IPS-20b (cell line): Measurements from ENCODE around the gene BDKRB1.

ENCODE experiments used
- H3K27ac ChIP-seq: one replicate; pipeline ENCODE4 v1.5.1; 2013; ENCODE audit warnings: low read length
- H3K27me3 ChIP-seq: 2 replicates; pipeline ENCODE4 v1.6.1; 2013; ENCODE audit warnings: mild to moderate bottlenecking, low read length, inconsistent platforms; ENCODE audit not compliant: insufficient read depth
- H3K36me3 ChIP-seq: 2 replicates; pipeline ENCODE4 v1.6.1; 2013; ENCODE audit warnings: low read depth, mild to moderate bottlenecking, inconsistent platforms, low read length, moderate library complexity; ENCODE audit not compliant: insufficient read depth
- H3K4me1 ChIP-seq: 2 replicates; pipeline ENCODE4 v1.6.1; 2013; ENCODE audit warnings: mild to moderate bottlenecking, control low read depth, inconsistent platforms, low read length, moderate library complexity; ENCODE audit not compliant: insufficient read depth
- H3K4me3 ChIP-seq: 2 replicates; pipeline ENCODE4 v1.5.1; 2013; ENCODE audit warnings: mild to moderate bottlenecking, low read length, inconsistent platforms
- H3K9ac ChIP-seq: 2 replicates; pipeline ENCODE4 v1.6.1; 2013; ENCODE audit warnings: low read depth, mild to moderate bottlenecking, inconsistent platforms, low read length, moderate library complexity
- H3K9me3 ChIP-seq: 2 replicates; pipeline ENCODE4 v1.6.1; 2013; ENCODE audit warnings: mild to moderate bottlenecking, low read depth, low read length, inconsistent platforms; ENCODE audit not compliant: insufficient read depth

The BDKRB1 gene

DNA sequence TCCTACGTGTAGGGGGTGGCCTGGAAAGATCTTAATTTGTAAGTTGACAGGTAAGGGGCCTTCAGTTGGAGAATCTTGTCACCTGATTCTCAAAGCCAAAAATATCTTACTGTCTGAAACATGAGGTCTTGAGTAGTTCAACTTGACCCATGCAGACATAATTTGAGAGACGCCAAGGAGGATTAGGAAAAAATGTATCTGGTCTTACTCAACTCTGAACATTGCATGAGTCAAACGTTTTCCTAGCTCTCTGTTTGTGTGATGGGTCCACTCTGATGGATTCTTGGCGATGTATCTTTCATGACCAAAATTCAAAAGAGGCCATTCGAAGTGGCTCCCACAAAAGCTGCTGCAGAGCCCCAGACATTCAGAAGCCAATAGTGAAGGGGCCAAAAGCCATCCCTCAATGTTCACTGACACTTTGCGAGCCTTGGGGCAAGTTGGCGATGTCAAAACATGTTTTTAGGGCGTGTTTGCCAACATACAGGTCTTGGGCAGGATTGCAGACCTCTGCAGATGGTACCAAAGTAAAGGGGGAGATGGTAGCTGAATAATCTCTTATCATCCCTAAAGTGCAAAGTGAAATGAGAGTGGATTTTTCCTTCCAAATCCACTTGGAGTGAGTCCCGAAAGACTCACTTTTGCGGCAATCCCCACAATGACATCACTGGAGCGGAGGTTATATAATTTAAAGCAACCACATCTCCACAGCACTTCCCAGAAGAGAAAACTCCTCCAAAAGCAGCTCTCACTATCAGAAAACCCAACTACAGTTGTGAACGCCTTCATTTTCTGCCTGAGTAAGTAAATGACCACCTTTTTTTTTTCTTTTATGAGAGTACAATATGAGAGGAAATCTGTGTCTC, at the start of gene BDKRB1:
Gene BDKRB1 (plus strand): TSS at position 710 of the 866 bp plus-strand sequence. CDS start 7,473 bp downstream, outside the sequence.
- Histone ChIP-seq H3K36me3 (no peaks in the 10 kb centered on the region), H3K9me3 (no peaks in the 10 kb centered on the region), H3K4me3 (no peak within 1 kb of the TSS), H3K27ac (no peak within 1 kb of the TSS), H3K9ac (no peak within 1 kb of the TSS), H3K27me3 (no peaks in the 10 kb centered on the region; the same call in 1 of the 2 replicates), H3K4me1 (peaks cover 2% of the 10 kb centered on the region)

DNA sequence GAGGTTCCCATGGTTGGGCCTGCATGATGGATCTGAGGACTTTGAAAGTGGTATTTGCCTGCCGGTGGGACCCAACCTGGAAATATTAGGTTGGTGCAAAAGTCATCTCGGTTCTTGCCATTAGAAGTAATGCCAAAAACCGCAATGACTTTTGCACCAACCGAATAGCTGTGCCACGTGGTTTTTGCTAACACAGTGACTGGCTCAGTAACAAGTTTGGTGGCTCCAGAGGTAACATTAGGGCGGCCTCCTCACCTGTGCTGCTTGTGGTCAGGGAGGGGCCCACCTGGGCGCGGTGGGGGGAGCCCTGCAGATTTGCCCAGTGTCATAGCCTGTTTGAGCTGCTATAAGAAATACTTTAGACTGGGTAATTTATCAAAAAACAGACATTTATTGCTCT, 49.5 kb upstream of the BDKRB1 start:
- H3K27ac ChIP-seq = no peak overlapping the region
- H3K9ac ChIP-seq = no peak overlapping the region
- no peaks in the 10 kb centered on the region; the same call in 1 of the 2 replicates for H3K9me3 ChIP-seq
- H3K4me1 ChIP-seq = peaks cover 7% of the 10 kb centered on the region; the same call in 1 of the 2 replicates
- H3K27me3 ChIP-seq = peaks cover 35% of the 10 kb centered on the region
- no peak overlapping the region for H3K4me3 ChIP-seq
- no peaks in the 10 kb centered on the region for H3K36me3 ChIP-seq

GRCh38 chr14:96207686-96208085, 48.3 kb upstream of the BDKRB1 start:
- peaks cover 31% of the 10 kb centered on the region for H3K27me3 ChIP-seq
- no peak overlapping the region for H3K27ac ChIP-seq
- H3K9ac ChIP-seq = no peak overlapping the region
- no peaks in the 10 kb centered on the region for H3K36me3 ChIP-seq
- H3K9me3 ChIP-seq = peaks cover 9% of the 10 kb centered on the region
- H3K4me1 ChIP-seq = peaks cover 7% of the 10 kb centered on the region; the same call in 1 of the 2 replicates
- H3K4me3 ChIP-seq = no peak overlapping the region

GRCh38 chr14:96208739-96209138, 47.3 kb upstream of the BDKRB1 start:
- peaks cover 9% of the 10 kb centered on the region for H3K9me3 ChIP-seq
- peaks cover 7% of the 10 kb centered on the region; the same call in 1 of the 2 replicates for H3K4me1 ChIP-seq
- no peak overlapping the region for H3K9ac ChIP-seq
- H3K27ac ChIP-seq = no peak overlapping the region
- H3K4me3 ChIP-seq = no peak overlapping the region
- no peaks in the 10 kb centered on the region for H3K36me3 ChIP-seq
- H3K27me3 ChIP-seq = peaks cover 22% of the 10 kb centered on the region

DNA sequence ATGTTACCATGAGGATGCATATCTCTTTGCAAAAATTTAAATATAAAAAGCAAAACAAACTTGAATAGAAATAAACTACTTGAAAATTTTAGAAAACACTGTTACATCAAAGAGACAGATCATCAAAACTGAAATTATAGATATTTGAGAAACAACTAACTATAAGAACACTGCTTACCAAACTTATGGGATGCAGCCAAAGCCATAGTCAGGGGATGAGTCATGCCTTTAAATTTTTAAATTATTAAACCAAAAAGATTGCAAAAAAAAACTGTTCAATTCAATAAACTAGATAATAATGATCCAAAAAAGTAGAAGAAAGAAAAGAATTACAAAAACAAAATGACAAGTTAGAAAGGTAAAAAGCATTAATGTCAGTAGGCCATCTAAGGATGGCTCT, 43.9 kb upstream of the BDKRB1 start:
- no peak overlapping the region for H3K4me3 ChIP-seq
- no peaks in the 10 kb centered on the region for H3K36me3 ChIP-seq
- peaks cover 9% of the 10 kb centered on the region for H3K9me3 ChIP-seq
- H3K27ac ChIP-seq = no peak overlapping the region
- no peak overlapping the region for H3K9ac ChIP-seq
- H3K4me1 ChIP-seq = no peaks in the 10 kb centered on the region
- H3K27me3 ChIP-seq = no peaks in the 10 kb centered on the region

GRCh38 chr14:96212896-96213295, 43.1 kb upstream of the BDKRB1 start:
- Histone ChIP-seq H3K4me3 (no peak overlapping the region), H3K36me3 (no peaks in the 10 kb centered on the region), H3K27ac (no peak overlapping the region), H3K9ac (no peak overlapping the region), H3K9me3 (peaks cover 9% of the 10 kb centered on the region), H3K4me1 (no peaks in the 10 kb centered on the region), H3K27me3 (no peaks in the 10 kb centered on the region)

- no peak overlapping the region for H3K9ac ChIP-seq
- H3K27me3 ChIP-seq = no peaks in the 10 kb centered on the region
- no peak overlapping the region for H3K4me3 ChIP-seq
- no peaks in the 10 kb centered on the region for H3K4me1 ChIP-seq
- H3K27ac ChIP-seq = no peak overlapping the region
- H3K36me3 ChIP-seq = no peaks in the 10 kb centered on the region
- peaks cover 9% of the 10 kb centered on the region for H3K9me3 ChIP-seq
These were observed 42.0 kb upstream of the BDKRB1 start for GRCh38 chr14:96213871-96214465.

GRCh38 chr14:96214793-96215192, 41.2 kb upstream of the BDKRB1 start:
- Histone ChIP-seq H3K27ac (no peak overlapping the region), H3K36me3 (no peaks in the 10 kb centered on the region), H3K9ac (no peak overlapping the region), H3K9me3 (peaks cover 9% of the 10 kb centered on the region), H3K4me3 (no peak overlapping the region), H3K27me3 (no peaks in the 10 kb centered on the region), H3K4me1 (no peaks in the 10 kb centered on the region)

- no peak overlapping the region for H3K9ac ChIP-seq
These were observed 40.4 kb upstream of the BDKRB1 start for GRCh38 chr14:96215452-96216244.

DNA sequence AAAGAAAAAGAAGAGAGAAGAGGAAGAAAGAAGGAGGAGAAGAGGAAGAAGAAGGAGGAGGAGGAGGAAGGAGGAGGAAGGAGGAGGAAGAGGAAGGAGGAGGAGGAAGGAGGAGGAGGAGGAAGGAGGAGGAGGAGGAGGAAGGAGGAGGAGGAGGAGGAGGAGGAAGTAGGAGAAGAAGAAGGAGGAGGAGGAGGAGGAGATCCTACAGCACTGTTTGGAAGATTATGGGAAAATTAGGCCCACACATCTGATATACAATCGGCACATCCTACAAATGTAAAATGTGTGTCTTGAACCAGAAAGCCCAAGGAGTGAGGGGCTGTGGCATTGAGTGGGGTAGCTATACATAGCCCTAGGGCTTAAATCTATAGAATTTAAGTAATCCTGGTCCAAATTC, 39.4 kb upstream of the BDKRB1 start:
- Histone ChIP-seq H3K9ac (no peak overlapping the region), H3K4me3 (no peak overlapping the region), H3K9me3 (peaks cover 9% of the 10 kb centered on the region), H3K27me3 (no peaks in the 10 kb centered on the region), H3K4me1 (no peaks in the 10 kb centered on the region), H3K27ac (no peak overlapping the region), H3K36me3 (no peaks in the 10 kb centered on the region)

More at GRCh38 chr14:96215452-96216244, 40.4 kb upstream of the BDKRB1 start:
- Histone ChIP-seq H3K36me3 (no peaks in the 10 kb centered on the region), H3K9me3 (peaks cover 9% of the 10 kb centered on the region), H3K27ac (no peak overlapping the region), H3K27me3 (no peaks in the 10 kb centered on the region), H3K4me3 (no peak overlapping the region), H3K4me1 (no peaks in the 10 kb centered on the region)

GRCh38 chr14:96217376-96217913, 38.6 kb upstream of the BDKRB1 start:
- no peak overlapping the region for H3K4me3 ChIP-seq
- peaks cover 1% of the 10 kb centered on the region; the same call in 1 of the 2 replicates for H3K9me3 ChIP-seq
- no peaks in the 10 kb centered on the region for H3K27me3 ChIP-seq
- no peaks in the 10 kb centered on the region for H3K36me3 ChIP-seq
- H3K27ac ChIP-seq = no peak overlapping the region
- H3K4me1 ChIP-seq = no peaks in the 10 kb centered on the region
- no peak overlapping the region for H3K9ac ChIP-seq
